HG03103 (cell line): Measurements from ENCODE around the gene AFM.
"Not testable (repeated sequence)": the region's sequence is repeated elsewhere in the genome, so short reads cannot be mapped to it uniquely, and the experiment has no call there.

ENCODE experiments used
- ATAC-seq: cut with Tn5 transposase; IDR thresholded peaks from one replicate; pipeline ENCODE4 v1.9.1; 2021; ENCODE audit warnings: low read depth; ENCODE audit not compliant: unreplicated experiment

AFM gene

DNA sequence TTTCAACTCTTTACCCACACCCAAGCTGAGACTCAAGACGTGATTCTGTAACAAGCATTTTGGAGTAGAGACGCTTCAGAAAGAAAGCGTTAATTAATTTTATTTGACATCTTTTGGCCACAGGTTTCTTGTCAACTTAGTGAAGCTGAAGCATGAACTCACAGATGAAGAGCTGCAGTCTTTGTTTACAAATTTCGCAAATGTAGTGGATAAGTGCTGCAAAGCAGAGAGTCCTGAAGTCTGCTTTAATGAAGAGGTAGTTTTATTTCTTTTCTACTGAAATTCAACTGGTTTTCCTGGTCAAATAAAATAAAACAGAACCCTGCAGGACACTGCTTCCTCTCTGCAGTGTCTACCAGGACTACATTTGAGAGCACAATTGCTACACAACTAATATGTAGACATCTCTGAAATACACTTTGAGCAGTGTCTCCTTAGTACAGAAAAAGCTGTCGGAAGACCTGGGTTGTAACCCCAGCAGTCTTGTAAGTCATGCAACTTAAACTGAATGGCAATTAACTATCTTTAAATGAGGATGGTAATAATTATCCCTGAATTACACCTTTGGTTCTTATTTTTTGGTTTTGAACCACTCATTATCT is 20.2 kb downstream of the AFM start:
- ATAC-seq, result no peak

DNA sequence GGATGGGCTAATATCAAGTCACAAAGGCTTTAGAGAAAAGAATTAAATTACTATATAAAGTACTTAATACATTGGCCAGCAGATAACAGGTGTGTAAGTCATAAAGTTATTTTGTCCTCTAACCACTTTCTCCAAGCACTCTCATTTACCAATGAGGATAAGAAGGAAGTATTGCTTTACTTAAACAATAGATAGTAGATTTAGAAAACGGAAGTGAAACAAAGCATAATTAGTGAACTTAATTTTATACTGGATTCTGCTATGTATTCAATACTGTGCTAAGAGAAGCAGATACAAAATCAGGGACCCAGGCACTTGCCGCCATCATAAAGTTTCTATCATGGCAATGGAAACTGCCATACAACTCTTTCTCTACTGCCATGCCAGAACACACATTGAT is 24.0 kb downstream of the AFM start:
- ATAC-seq, result no peak

GRCh38 chr4:73507541-73507940 is 26.0 kb downstream of the AFM start:
- no peak for ATAC-seq

- ATAC-seq, result no peak
Observed at GRCh38 chr4:73508651-73509050, 27.1 kb downstream of the AFM start.

DNA sequence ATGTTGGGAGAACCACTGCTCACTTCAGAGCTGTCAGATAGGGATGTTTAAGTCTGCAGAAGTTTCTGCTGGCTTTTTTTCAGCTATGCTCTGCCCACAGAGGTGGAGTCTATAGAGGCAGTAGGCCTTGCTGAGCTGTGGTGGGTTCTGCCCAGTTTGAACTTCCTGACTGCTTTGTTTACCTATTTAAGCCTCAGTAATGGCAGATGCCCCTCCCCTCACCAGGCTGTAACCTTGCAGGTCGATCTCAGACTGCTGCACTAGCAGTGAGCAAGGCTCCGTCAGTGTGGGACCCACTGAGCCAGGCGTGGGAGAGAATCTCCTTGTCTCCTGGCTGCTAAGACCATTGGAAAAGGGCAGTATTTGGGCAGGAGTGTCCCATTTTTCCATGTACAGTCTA is 36.8 kb downstream of the AFM start:
- no peak for ATAC-seq

DNA sequence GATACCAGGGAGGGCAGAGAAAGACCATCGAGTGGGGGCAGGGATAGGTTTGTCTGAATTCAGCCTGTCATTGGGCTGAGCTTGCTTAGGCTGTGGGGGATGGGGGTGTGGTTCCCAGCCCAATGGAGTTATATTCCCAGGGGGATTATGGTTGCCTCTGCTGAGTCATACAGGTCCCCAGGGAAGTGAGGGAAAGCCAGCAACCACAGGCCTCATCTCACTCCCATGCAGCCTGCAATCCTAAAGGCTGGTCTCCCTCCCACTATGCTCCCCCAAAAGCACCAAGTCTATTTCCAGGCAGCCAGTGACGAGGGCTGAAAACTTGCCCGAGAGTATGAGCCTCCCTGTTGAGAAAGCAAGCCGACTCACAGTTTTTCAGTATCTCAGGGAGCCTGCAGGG is 39.3 kb downstream of the AFM start:
- no peak for ATAC-seq

DNA sequence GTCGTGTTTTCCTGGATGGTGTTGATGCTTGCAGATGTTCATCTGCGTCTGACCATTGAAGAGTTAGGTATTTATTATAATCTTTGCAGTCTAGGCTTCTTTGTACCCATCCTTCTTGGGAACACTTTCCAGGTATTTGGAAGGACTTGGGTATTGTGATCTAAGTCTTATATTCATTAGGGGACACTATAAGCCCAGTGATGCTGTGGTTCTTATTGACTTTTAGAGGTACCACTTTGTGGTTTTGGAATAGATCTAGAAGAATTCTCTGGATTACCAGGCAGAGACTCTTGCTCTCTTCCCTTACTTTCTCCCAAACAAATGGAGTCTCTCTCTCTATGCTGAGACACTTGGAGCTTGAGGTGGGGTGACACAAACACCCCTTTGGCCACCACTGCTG is 41.6 kb downstream of the AFM start:
- ATAC-seq, result no peak

GRCh38 chr4:73525611-73526010 is 44.1 kb downstream of the AFM start:
- ATAC-seq, result no peak

- ATAC-seq, result no peak
Observed at GRCh38 chr4:73527196-73527595, 45.7 kb downstream of the AFM start.

DNA sequence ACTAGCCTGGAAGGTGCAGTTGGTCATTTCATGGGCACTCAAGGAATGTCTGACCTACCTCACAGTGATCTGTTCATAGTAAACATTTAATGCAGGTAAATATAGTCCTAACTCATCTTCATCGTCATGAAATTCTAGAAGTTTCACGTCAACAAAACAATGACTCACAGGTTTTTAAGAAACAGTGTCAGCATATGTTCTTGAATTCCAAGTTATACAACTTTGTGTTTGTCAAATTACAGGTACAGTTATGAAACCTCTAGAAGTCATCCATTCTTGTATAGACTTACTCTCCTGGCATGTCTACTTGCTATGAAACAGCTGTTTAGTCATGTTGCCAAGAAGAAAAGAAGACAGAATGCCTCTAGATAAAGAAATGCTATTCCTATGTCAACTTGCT is 46.6 kb downstream of the AFM start:
- ATAC-seq, result no peak

DNA sequence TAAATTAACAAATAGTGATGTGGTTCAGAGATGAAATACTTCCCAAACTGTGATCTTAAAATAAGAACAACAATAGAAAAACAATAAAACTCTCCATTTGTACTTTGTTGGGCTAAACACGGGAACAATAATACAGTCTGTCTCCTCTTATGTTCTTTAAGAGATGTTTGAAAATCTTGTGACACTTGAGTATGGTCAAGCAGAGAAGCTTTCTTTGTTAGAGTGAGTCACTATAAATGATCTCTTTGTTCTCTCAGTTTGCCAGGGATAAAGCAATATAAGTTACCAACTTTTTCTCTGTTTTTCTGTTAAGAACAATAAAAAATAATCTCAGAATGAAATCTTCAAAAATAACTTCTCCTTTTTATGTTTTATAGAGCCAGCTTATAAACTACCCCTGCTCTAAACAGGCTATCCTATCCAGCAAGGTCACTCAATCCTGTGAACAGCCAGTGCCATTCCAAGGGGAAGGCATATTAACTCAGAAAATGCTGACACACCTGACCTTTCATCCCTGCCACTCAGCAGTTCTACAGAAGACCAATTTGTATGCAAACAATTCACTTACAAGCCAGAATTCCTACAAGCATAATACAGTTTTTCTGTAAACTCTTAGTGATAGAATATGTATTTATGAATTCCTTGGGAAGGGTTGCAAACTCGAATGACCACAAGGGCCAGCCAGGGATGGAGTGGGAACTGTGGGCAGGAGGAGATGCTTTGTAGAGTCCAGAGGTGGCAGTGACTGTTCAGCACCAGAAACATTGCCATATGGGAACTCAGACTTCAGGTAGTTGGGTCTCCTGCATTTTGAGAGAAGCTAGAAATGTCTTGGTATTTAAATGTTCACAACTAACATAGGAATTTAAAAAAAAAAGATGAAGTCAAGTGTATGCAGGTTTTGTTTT is 52.2 kb downstream of the AFM start:
- no peak for ATAC-seq

DNA sequence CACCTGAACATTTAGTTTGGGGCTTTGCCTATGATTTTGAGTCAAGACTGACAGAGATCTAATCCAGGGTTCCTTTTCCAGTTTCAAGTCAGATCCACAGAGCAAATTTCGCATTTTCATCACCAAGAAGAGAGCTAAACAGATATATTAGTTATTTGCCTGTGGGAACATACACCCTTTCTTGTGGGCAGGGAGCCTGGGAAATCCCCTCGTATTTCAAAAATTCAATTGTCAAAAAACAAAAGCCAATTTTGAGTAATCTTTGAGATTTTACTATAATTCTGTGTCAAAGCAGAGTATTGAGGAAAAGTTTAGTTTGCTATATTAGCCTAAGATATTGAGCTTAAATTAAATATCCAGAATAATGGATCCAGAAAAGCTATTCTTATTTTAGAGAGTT is 56.6 kb downstream of the AFM start:
- no peak for ATAC-seq

DNA sequence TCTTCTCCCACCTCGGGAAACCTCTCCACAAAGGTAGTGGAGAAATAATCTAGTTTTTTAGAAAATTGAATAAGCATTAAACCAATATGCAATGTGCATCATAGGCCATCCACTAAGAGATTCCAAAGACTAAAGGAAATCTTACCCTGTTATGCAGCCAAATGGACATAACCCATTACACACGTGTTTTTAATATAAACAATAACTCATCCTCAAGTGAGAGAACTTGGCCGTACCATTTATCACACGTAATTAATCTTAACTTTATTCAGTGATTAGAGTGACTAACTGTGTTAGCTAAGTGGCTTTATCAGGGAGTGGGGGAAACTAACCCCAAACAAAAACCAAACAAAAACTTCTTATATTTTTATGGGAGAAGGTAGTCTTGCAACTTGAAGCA is 57.8 kb downstream of the AFM start:
- ATAC-seq, result no peak

- ATAC-seq, result no peak
Observed at GRCh38 chr4:73540826-73541225, 59.3 kb downstream of the AFM start.

- ATAC-seq, result no peak
Observed at GRCh38 chr4:73541251-73541650, 59.7 kb downstream of the AFM start.

GRCh38 chr4:73544620-73545019 is 63.1 kb downstream of the AFM start:
- no peak for ATAC-seq

DNA sequence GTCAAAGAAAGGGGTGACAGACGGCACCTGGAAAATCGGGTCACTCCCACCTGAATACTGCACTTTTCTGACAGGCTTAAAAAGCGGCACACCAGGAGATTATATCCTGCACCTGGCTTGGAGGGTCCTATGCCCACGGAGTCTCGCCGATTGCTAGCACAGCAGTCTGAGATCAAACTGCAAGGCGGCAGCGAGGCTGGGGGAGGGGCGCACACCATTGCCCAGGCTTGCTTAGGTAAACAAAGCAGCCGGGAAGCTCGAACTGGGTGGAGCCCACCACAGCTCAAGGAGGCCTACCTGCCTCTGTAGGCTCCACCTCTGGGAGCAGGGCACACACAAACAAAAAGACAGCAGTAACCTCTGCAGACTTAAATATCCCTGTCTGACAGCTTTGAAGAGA is 69.3 kb downstream of the AFM start:
- not testable (repeated sequence) for ATAC-seq
